Keratinocyte (primary cell): Measurements from ENCODE around the gene DCAF12L2. TPM values are rescaled to one million over a fixed set of nuclear protein-coding genes. Genes with fewer than 3 reads are reported as not detected.

ENCODE experiments used
- DNase-seq: peaks from one replicate; pipeline ENCODE4 v3.0.0-alpha.2; 2011; ENCODE audit warnings: low read depth, missing footprints, low spot score
- FAIRE-seq: peaks from 2 replicates; lab custom pipeline; 2011; peaks lifted over from hg19 to GRCh38; lab: Jason Lieb, UNC
- H2AFZ ChIP-seq: 2 replicates; pipeline ENCODE4 v1.6.0; 2012; ENCODE audit warnings: low read length, control low read depth, inconsistent platforms; ENCODE audit not compliant: control insufficient read depth
- H3K27ac ChIP-seq: 2 replicates; pipeline ENCODE4 v1.5.1; 2011; ENCODE audit warnings: low read length; ENCODE audit not compliant: control insufficient read depth, insufficient read depth
- H3K27me3 ChIP-seq: 3 replicates; pipeline ENCODE4 v1.6.0; 2011; ENCODE audit warnings: low read length; ENCODE audit not compliant: control insufficient read depth, insufficient read depth; ENCODE audit errors: extremely low read depth
- H3K36me3 ChIP-seq, 2 experiments: 2 replicates in 1 of 2; 3 replicates in 1 of 2; pipeline ENCODE4 v1.5.1; 2011; ENCODE audit warnings: low read length in 2 of 2, mild to moderate bottlenecking in 1 of 2; ENCODE audit not compliant: control insufficient read depth in 2 of 2, insufficient read depth in 2 of 2; ENCODE audit errors: extremely low read depth in 1 of 2
- H3K4me1 ChIP-seq: 3 replicates; pipeline ENCODE4 v1.5.1; 2011; ENCODE audit warnings: low read length; ENCODE audit not compliant: control insufficient read depth, insufficient read depth; ENCODE audit errors: extremely low read depth
- H3K4me2 ChIP-seq: 3 replicates; pipeline ENCODE4 v1.6.0; 2011; ENCODE audit warnings: low read depth, low read length; ENCODE audit not compliant: control insufficient read depth, insufficient read depth; ENCODE audit errors: extremely low read depth
- H3K4me3 ChIP-seq, 3 experiments: fragments of 200-600 bp in 1 of 3; sonication (generic) in 1 of 3; 2 replicates in 2 of 3; 3 replicates in 1 of 3; pipeline ENCODE4 v1.5.1; 2011 to 2016; ENCODE audit warnings: low read length in 3 of 3, mild to moderate bottlenecking in 3 of 3, control low read depth in 2 of 3, inconsistent platforms in 1 of 3, low read depth in 1 of 3, mixed read lengths in 1 of 3, mixed run types in 1 of 3, moderate library complexity in 1 of 3; ENCODE audit not compliant: control insufficient read depth in 2 of 3, insufficient read depth in 2 of 3; ENCODE audit errors: extremely low read depth in 1 of 3
- H3K79me2 ChIP-seq: 2 replicates; pipeline ENCODE4 v1.6.0; 2012; ENCODE audit warnings: low read length; ENCODE audit not compliant: control insufficient read depth, insufficient read depth
- H3K9ac ChIP-seq: 3 replicates; pipeline ENCODE4 v1.6.0; 2011; ENCODE audit warnings: low read length; ENCODE audit not compliant: control insufficient read depth, insufficient read depth; ENCODE audit errors: extremely low read depth
- H3K9me1 ChIP-seq: 3 replicates; pipeline ENCODE4 v1.6.0; 2011; ENCODE audit warnings: low read length; ENCODE audit not compliant: control insufficient read depth, insufficient read depth; ENCODE audit errors: extremely low read depth
- H3K9me3 ChIP-seq: 2 replicates; pipeline ENCODE4 v1.5.1; 2012; ENCODE audit warnings: low read depth, low read length; ENCODE audit not compliant: control insufficient read depth
- H4K20me1 ChIP-seq: 3 replicates; pipeline ENCODE4 v1.6.0; 2011; ENCODE audit warnings: low read length; ENCODE audit not compliant: control insufficient read depth, insufficient read depth; ENCODE audit errors: extremely low read depth
- CTCF ChIP-seq, 3 experiments: IDR thresholded peaks in 1 of 3; conservative IDR thresholded peaks in 1 of 3; optimal IDR thresholded peaks in 1 of 3; 2 replicates in 2 of 3; 3 replicates in 1 of 3; pipeline versions ENCODE3 to v1.5.1; 2011; ENCODE audit warnings: low read length in 3 of 3, mild to moderate bottlenecking in 3 of 3, moderate library complexity in 2 of 3, control low read depth in 1 of 3, inconsistent platforms in 1 of 3; ENCODE audit not compliant: insufficient read depth in 2 of 3; ENCODE audit errors: extremely low read depth in 1 of 3
- EZH2 ChIP-seq: IDR thresholded peaks from one replicate; pipeline ENCODE4 v1.6.1; 2012; ENCODE audit warnings: inconsistent platforms, mild to moderate bottlenecking, low read length, moderate library complexity
- dilution Hi-C: fragments of 300-500 bp; cut with MboI; formaldehyde crosslinking; loops from one replicate; pipeline ENCODE4 v1.7.0; 2020; ENCODE audit warnings: low sequenced_read_pairs; ENCODE audit not compliant: extremely low pct_ligation_motif_present
- polyA plus RNA-seq, 5 experiments: library from polyadenylated mRNA; depleted of rRNA in 3 of 5; stranded (reverse) in 3 of 5; stranded (forward) in 1 of 5; unstranded in 1 of 5; fragments of >200 nt; gene quantifications; 1 replicate in 1 of 5; 2 replicates in 3 of 5; 3 replicates in 1 of 5; pipeline versions ENCODE4 v1.2.1 to v1.2.3, GENCODE V29; 2011 to 2012; ENCODE audit warnings: missing spikeins in 2 of 5, low read depth in 1 of 5, low replicate concordance in 1 of 5

Gene DCAF12L2
- polyA plus RNA-seq, 1 donor (not counting 4 experiments of a cell fraction or from before 2014, with no cell fraction given): 0.04 TPM

GRCh38 chrX:126141014-126141413 lies 25.1 kb downstream of the DCAF12L2 start:
- no peak for DNase-seq
- Histone ChIP-seq H3K27me3 (no peaks in the 10 kb centered on the region), H4K20me1 (no peaks in the 10 kb centered on the region), H3K36me3 (no peaks in the 10 kb centered on the region), H3K9me1 (no peaks in the 10 kb centered on the region), H3K4me3 (no peak overlapping the region), H3K9me3 (peaks cover 2% of the 10 kb centered on the region), H3K4me1 (no peaks in the 10 kb centered on the region), H3K79me2 (no peaks in the 10 kb centered on the region), H3K4me2 (no peak overlapping the region), H3K9ac (no peak overlapping the region), H2AFZ (no peak overlapping the region), H3K27ac (no peak overlapping the region)
- no peak for FAIRE-seq
- TF ChIP-seq EZH2 (no peak), CTCF (optimal IDR thresholded peaks at IDR 0.05 in 1 of 3, IDR thresholded peaks at IDR 0.05 in 1 of 3, conservative IDR thresholded peaks at IDR 0.05 in 1 of 3; ENCODE audit: extremely low read depth in 1 of 3, insufficient read depth in 2 of 3, low read length in 3 of 3) (no peak)
- dilution Hi-C loops: no loop called here

GRCh38 chrX:126137899-126138298 lies 28.2 kb downstream of the DCAF12L2 start:
- Histone ChIP-seq H3K4me2 (no peak overlapping the region), H3K4me1 (no peaks in the 10 kb centered on the region), H3K27me3 (no peaks in the 10 kb centered on the region), H3K27ac (no peak overlapping the region), H3K36me3 (no peaks in the 10 kb centered on the region), H3K9ac (no peak overlapping the region), H4K20me1 (no peaks in the 10 kb centered on the region), H3K9me1 (no peaks in the 10 kb centered on the region), H3K79me2 (no peaks in the 10 kb centered on the region), H2AFZ (no peak overlapping the region), H3K9me3 (peaks cover 2% of the 10 kb centered on the region), H3K4me3 (no peak overlapping the region)
- DNase-seq: no peak
- dilution Hi-C loops: no loop called here
- TF ChIP-seq CTCF (optimal IDR thresholded peaks at IDR 0.05 in 1 of 3, IDR thresholded peaks at IDR 0.05 in 1 of 3, conservative IDR thresholded peaks at IDR 0.05 in 1 of 3; ENCODE audit: extremely low read depth in 1 of 3, insufficient read depth in 2 of 3, low read length in 3 of 3) (peak in 2 of 3 experiments; percentile 34 to 58), EZH2 (no peak)
- no peak for FAIRE-seq
